SH-SY5Y (cell line): Measurements from ENCODE around the gene DNAJC30.

Experiments used
- GATA2 ChIP-seq: IDR thresholded peaks from 2 replicates; pipeline ENCODE4 v1.6.1; 2011; ENCODE audit warnings: mild to moderate bottlenecking, low read depth, low read length
- GATA3 ChIP-seq: IDR thresholded peaks from 2 replicates; pipeline ENCODE4 v1.6.1; 2011; ENCODE audit warnings: low read depth, mild to moderate bottlenecking, low read length, moderate library complexity

- TF ChIP-seq GATA2 (no peak), GATA3 (no peak)
Measured at GRCh38 chr7:73667344-73668102, 15.7 kb downstream of the DNAJC30 start, which contains the start of gene VPS37D.
